GM18508 (cell line): ENCODE measurements around the gene GOLGA7B.

Source experiments
- ATAC-seq: cut with Tn5 transposase; IDR thresholded peaks from one replicate; pipeline ENCODE4 v1.9.1; 2021; ENCODE audit warnings: moderate number of reproducible peaks; ENCODE audit not compliant: insufficient read depth, unreplicated experiment

GOLGA7B gene

DNA sequence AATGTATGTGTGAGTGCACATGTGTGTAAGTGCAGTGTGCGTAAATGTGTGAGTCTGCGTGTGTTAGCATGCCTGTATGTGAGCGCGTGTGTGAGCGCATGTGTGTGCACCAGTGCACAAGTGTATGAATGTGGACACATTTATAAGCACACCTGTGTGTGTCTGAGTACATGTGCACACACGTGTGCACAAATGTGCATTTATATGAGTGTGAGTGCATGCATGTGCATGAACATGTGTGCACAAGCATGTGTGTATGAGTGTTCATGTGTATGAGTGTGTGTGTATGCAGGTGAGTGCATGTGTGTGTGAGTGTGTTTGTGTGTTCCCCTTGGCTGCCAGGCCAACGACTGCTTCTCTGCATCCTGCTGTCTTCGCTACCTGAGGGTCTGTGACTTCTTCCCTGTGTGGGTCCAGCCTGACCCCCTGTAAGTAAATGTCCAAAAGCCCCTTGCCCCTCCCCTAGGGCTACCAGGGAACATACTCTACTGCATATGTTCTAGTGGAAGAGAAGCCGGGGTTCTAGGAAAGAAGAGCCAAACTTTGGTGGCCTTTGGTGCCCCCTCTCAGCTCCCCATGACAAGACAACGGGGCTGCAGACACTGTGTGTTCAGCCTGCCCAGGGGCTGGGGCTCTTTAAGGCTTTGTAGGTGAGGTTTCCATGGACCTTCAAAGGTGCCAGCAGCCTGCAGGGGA, 17.0 kb downstream of the GOLGA7B start:
- no peak for ATAC-seq

DNA sequence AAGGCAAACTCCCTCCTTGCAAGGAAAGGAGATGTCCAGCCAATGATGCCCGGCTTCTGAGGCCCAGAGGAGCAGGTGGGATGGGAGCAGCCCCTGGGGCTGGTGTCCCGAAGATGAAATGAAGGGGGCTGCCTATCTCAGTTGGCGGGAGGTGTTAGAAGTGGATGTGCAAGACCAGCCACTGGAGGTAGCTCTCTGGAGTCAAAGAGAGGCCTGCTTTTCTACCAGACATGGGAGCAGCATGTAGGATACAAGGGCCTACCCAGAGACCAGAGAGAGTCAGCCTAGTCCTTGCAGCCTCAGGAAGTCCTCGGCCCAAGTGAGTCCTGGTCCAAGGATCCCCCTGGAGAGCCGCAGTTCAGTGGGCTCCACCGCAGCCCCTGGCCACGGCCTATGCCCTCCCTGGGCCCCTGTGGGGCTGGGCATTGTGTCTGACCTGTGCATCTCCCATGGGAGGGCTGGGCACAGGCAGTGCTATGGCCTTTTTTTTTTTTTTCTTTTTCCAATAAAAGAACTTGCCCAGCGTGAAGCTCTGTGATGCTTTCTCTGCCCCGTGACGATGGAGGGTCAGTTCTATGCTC, 17.7 kb downstream of the GOLGA7B start:
- ATAC-seq = no peak

DNA sequence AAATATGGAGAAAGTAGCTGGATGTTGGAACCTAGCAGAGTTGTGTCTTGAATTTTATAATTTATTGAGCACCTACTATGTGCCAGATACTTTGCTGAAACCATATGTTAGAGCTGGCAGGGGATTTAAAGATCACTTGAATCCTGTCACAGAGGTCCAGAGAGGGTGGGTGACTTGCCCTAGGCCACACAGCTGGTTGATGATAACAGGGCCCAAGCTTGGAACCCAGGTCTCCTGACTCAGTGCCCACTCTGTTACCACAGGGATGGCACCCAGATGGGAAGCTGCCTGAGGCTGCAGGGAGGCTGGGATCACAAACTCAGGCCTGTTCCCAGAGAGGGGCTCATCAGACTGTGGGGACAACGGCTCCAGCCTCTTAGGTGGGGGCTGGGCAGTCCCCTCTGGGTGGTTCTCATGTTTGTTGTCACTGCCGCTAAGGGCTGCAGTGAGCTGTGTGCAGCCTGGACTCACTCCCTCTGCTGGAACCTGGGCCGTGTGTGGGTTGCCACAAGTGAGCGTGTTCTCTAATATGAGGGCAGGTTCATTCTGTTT, 18.6 kb downstream of the GOLGA7B start:
- no peak for ATAC-seq

DNA sequence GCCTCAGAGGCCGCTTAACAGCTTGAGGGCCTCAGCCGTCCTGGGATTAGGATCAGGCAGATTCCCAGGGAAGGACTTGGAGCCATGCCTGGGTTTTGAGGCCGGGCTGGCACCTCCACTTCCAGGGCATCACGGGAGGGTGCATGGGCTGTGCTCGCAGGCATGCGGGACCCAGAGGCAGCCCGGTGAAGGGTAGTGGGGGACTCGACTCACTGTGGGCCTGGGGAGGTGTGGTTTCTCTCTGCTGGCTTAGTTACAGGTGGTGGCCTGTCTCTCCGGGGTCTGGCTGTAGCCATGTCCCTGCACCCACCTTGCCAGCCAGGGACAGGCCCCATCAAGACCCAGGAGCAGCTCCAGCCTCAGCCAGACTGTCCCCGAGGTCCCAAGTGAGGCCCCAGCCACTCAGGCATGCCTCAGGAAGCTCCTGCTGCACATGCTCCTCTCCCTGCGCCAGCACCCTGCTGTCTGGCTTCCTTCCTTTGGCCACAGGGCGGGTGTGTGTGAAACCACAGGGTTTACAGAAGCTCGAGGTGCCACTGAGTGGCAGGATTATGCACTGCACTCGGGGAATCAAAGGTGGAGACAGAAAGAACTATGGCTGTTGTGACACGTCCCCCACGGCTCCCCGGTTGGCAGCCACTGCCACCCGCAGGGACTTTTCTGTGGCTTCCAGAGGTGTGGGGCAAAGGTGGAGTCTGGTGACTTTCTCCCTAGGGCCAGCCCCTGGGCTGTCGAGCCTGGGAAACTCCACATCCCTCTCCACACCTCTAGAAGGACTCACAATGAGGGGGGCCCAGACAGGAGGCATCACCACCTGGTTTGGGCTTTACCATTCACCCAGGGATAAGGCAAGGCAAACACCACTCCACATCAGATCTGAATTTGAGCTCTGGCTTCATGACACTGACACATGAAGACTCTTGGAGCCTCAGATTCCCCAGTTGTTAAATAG, 19.7 kb downstream of the GOLGA7B start:
- peak; percentile 93 for ATAC-seq

DNA sequence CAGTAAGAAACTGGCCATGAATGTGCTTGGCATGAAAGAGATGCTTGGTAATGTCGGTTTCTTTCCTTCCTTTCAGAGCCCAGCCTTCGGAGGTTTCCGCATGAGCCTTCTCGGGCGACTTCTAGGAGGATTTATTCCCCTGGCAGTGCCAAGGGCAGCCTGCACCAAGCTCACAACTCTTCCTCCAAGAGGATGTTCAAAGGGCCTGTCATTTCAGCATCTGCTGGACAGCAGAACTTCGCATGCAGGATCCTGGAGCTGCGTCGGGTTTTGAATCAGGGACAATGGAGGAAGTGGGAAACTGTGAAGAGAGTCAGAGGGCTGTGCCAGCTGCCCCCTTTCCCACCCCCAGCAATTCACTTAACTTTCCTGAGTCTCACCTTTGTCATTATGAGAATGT, 21.3 kb downstream of the GOLGA7B start:
- ATAC-seq = no peak

DNA sequence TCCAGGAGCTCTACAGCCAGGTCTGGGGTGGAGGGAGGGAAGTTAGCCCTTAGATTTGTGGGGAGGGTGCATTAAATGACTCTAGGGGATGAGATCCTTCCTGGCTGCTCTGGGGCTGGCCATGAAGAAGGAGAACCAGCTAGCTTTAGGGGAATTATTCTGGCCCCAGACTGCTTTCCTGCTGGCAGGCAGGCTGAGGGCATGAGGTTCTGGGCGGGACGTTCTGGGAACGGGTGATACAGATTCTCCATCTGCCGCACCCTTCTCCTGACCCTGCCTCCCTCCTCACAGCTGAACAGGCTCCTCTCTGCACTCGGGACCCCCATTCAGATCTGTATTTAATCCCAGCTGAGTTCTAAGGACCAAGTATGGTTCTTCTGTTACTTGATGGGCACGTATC, 23.9 kb downstream of the GOLGA7B start:
- no peak for ATAC-seq

DNA sequence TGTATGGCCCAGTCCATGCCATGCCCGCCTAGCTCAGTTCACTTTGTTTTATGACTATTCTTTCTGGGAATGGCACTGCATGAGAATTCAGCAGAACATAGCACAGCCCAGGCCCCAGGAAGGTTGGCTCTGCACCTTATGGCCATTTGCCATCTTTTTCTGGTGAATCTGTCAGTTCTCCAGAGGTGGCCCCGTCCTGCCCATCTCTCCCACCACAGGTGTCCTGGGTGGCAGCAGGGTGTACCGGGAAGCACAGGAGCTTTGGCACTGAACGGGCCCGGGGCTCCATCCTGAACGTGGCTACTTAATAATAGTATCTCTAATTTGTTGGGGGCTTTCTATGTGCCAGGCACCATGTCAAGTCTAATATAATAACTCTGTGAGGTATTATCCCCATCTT, 24.7 kb downstream of the GOLGA7B start:
- no peak for ATAC-seq

DNA sequence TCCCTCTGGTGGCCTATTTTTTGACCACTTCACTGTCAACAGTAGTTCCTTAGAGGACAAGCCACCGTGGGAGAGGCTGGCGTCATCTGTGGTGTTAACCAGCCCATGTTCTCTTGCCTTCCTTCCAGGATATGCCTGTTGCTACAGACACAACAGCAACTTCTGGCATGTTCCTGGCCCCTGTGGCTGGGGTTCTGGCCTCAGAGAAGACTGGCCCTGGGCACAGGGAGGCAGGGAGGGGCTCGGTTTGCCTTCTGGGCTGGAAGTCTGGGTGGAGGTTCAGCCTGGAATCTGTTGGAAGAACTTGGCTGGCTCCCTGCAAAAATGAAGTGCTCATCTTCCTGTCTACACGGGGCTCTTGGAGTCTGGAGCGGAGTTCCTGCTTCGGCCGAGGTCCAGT, 25.7 kb downstream of the GOLGA7B start:
- ATAC-seq = no peak

DNA sequence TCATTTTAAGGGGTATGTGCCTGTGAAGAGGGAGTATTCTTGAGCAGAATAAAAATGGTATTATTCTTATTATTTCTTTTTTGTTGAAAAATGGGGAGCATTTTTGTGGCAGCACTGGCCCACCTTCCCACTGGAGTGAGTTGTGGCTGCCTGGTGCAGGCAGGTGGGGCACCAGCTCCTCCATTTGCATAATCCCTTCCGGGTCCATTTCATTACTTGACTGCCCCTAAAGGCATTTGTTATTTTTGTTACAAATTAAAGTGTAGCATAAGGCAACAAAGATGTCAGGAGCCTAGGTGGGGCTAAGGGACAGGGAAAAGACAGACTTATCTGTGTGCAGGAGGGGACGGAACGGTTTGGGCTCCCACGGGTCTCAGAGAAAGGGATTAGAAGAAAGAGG, 26.8 kb downstream of the GOLGA7B start:
- no peak for ATAC-seq

DNA sequence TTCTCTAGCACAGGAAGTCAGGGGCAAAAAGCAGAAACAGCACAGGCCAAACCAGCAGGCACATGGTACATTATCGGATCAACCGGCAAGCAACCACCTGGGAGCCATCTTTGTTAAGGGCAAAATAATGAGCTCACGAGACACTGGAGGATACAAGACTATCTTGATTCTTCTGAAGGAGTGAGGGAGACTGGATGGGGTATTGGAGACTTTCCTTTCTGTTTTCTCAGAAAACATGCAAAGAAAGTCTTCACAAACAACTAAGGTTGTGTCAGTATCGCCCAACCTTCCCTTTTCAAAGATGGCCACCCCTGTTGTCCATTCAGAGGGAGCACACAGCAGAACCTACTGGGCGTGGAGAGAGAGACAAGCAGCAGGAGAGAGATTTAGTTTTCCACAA, 29.6 kb downstream of the GOLGA7B start:
- no peak for ATAC-seq

DNA sequence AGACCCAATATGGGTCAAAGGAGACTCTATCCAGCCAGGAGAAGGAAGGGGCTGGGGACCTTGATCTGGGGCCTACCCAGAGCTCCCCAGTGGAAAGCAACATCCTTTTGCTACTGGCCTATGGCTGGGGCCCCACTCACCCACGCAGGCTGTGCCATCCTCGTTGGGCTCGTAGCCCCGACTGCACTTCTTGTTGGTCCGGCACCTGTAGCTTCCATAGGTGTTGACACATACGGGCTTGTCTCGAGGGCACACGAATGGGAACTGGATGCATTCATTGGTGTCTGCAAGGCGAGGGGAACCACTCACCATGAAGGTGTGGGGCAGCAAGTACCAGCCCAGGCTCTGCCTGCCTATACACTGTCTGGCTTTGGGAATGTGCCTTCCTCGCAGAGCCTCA, 30.5 kb downstream of the GOLGA7B start:
- no peak for ATAC-seq

DNA sequence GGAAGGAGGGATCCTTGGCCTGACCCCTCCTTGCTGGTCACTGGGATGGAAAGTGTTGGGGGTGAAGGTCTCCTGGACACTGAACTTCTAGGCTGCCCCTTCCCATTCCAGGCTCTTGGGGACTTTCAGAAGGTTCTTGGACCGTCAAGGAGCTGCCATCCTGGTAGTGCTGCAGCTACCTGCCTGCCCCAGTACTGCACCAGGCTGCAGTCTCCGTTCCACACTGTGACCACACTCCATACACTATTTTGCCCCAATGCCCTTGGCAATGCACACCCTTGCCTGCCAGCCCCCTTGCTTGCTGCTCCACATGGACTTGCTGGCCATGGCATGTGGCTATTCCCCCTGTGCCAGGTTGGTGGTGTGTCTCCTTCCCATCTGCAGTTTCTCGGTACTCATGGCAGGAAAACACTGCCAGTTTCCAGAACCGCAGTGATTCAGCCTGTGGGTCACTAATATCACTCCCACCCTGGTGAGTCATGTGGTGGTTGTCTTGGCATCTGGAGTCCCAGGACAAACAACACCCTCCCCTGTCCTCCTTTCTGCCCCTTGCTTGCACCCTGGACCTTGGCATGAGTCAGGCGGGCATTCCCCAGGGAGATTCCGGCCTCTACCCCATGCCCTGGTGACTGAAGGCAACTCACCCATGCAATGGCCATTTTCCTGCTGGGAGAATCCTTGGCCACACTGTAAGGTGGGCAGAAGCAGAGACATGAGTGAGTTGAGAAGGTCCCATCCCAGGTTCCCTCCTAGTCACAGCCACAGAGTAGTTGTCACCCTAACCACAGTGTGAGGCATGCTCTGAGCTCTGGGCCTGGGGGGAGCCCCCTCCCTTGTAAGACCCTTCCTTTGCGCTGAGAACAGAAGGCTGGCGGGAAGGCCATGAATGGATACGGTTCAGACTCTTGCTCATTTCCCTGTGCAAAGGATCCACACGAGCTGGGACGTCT, 32.8 kb downstream of the GOLGA7B start:
- no peak for ATAC-seq

DNA sequence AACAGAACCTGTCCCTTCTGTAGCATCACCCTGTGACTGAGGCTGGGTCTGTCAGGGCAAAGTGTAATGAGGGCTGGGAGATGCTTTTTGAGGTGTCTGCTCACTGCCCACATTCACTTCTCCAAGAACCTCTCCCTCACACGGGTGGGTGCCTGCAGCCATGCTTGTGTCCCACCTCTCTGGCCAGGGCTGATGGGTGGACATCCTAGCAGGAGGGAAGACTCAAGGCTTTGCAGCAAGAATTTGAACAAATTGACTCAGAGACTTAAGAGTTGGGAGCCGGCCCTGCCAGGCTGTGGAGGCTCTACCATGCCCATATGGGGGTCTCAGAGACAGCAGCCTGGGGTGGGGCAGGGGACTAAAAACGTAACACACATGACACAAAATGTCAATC, 33.4 kb downstream of the GOLGA7B start:
- ATAC-seq = no peak

DNA sequence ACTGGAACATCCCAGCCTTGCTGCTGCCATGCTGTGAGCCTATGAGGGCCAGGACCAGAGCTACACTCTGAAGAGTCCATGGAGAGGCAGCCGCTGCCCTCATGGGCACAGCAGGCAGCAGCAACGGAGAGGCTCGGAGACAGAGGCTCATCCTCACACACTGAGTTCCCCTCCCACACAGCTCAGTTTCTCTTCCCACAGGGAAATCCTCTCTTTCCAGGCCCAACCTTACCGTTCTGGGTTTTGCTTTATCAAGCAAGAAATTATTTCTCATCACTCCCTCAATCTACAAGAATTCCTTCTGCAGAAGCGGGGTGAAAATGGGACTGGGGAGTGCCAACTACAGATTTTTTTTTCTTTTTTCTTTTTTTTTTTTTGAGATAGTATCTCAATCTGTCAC, 36.6 kb downstream of the GOLGA7B start:
- ATAC-seq = no peak

DNA sequence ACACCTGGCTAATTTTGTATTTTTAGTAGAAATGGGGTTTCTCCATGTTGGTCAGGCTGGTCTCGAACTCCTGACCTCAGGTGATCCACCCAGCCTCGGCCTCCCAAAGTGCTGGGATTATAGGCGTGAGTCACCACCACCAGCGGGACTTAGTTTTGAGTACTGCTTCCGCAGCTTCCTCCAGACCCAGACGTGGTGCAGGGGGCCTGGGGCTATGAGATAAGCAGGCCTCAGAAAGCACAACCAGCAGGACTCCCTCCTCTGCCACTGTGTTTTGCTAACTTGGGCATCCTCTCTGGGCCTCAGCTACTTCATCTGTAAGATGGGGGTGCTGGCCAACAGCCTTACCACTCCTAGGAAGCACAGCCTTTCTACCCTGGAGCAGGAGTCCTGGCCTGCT, 37.8 kb downstream of the GOLGA7B start:
- ATAC-seq = no peak

DNA sequence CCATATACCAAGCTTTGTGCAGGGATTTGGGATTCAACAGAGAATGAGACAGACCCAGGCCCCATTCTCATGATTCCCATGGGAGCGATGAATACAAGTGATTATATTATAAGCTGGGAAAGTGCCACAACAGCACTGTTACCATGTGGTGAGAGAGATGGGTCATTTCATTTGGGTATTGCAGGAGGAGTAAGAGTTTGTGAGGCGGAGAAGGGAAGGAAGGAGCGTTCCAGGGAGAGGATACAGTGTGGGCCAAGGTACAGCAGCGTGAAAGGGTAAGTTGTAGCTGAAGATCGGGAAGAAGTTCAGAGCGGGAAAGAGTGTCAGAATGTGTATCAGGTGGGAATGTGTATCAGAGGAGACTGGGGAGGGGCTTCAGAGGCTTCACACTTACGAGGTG, 38.5 kb downstream of the GOLGA7B start:
- no peak for ATAC-seq

DNA sequence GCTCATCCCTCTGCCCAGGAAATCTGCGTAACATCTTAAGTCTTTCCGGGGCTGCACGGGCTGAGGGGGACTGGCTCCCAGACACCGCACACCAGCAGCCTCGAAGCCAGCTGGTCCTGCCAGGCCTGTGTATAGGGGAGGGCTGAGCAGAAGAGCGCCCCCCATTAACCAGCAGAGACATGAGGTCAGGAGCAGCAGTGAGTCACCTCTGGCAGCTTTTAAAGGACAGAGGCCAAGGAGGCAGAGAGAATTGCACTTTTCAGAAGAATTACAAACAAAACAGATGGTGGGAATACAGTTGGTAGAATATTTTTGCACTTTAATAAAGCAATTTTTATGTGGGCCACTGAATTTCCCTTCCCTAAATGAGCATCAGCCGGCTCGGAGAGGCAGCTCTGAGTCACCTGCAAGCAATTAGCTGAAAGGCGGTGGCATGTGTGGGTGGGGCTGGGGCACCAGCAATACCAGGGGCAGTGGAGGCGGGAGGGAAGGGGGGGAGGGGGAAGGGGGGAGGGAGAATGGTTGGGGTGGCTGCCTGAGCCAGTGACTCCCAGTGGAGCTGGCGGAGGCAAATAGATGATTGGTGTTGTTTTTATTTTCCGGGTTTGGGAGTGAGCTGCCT, 39.1 kb downstream of the GOLGA7B start:
- no peak for ATAC-seq

DNA sequence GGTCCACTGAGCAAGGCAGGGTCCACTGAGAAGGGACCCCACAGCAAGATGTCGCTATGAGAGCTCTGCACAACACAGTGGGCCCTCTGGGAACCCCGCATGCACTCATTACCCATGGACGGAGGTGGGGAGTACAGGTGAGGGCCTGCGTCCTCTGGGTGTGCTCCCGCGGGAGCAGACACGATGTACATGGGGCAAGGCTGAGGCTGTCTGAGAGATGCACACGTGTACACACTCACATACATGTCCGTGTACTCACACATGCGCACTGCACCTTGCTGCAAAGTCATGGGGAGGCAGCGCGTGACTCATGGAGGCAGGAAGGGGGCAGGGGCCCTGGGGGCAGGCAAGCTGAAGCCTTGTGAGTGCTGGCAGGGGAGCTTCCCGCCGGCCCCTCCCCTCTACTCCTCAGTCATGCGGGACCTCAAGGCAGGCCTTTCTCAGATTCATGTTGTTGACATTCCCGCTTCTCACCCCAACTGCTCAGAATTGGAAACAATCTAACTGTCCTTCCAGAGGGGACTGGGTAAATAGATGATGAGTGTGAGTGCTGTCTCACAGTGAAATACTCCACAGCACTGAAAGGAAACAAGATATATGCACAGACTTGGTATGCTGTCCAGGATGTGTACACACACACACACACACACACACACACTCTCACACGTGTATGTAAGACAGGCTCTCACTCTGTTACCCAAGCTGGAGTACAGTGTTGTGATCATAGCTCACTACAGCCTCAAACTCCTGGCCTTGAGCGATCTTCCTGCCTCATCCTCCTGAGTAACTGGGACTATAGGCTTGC, 40.0 kb downstream of the GOLGA7B start:
- no peak for ATAC-seq
